SHP77 treated with DMSO at 0.1 percent for 48 hours (cell line): ENCODE results near the gene HSPA1L.

Experiments
- DNase-seq: peaks from one replicate; lab custom pipeline; 2025; lab: John Stamatoyannopoulos, UW

The HSPA1L gene

GRCh38 chr6:31781244-31782125 is 33.6 kb downstream of the HSPA1L start:
- DNase-seq: no peak

- DNase-seq: no peak
Observed at GRCh38 chr6:31780507-31781243, 34.4 kb downstream of the HSPA1L start.

GRCh38 chr6:31779908-31780307 is 35.2 kb downstream of the HSPA1L start:
- DNase-seq: no peak

- no peak for DNase-seq
Observed at GRCh38 chr6:31778999-31779885, 35.8 kb downstream of the HSPA1L start.

GRCh38 chr6:31778193-31778592 is 36.9 kb downstream of the HSPA1L start:
- no peak for DNase-seq

GRCh38 chr6:31777667-31778050 is 37.4 kb downstream of the HSPA1L start:
- DNase-seq: no peak

- DNase-seq: peak; percentile 51
Observed at GRCh38 chr6:31776989-31777666, 38.0 kb downstream of the HSPA1L start, which contains the start of gene VWA7. VWA7 (minus strand) TSS chr6:31777328; CDS start chr6:31776779, 549 bp downstream.

GRCh38 chr6:31776485-31776988 is 38.5 kb downstream of the HSPA1L start:
- no peak for DNase-seq

- no peak for DNase-seq
Observed at GRCh38 chr6:31775633-31776484, 39.2 kb downstream of the HSPA1L start.

- no peak for DNase-seq
Observed at GRCh38 chr6:31775184-31775583, 39.9 kb downstream of the HSPA1L start.

GRCh38 chr6:31771992-31772358 is 43.1 kb downstream of the HSPA1L start:
- DNase-seq: no peak

- no peak for DNase-seq
Observed at GRCh38 chr6:31770860-31771259, 44.2 kb downstream of the HSPA1L start.

GRCh38 chr6:31769684-31770371 is 45.3 kb downstream of the HSPA1L start:
- DNase-seq: no peak

- DNase-seq: no peak
Observed at GRCh38 chr6:31768363-31769257, 46.5 kb downstream of the HSPA1L start.

GRCh38 chr6:31767096-31767645 is 47.9 kb downstream of the HSPA1L start:
- DNase-seq: no peak

GRCh38 chr6:31765910-31766794 is 48.9 kb downstream of the HSPA1L start:
- no peak for DNase-seq

- DNase-seq: no peak
Observed at GRCh38 chr6:31765559-31765909, 49.5 kb downstream of the HSPA1L start.

GRCh38 chr6:31764198-31764597 is 50.9 kb downstream of the HSPA1L start:
- no peak for DNase-seq
